Measurements from ENCODE around the gene TPMT. TPM values are rescaled to one million over a fixed set of nuclear protein-coding genes. Genes with fewer than 3 reads are reported as not detected.
"Not testable (repeated sequence)": the region's sequence is repeated elsewhere in the genome, so short reads cannot be mapped to it uniquely, and the experiment has no call there.

The TPMT gene
- total RNA-seq, 1 donor from 2014 or later = 11.0 TPM

GRCh38 chr6:18155864-18156421, 1.1 kb upstream of the TPMT start:
- DNase-seq (ENCODE audit: extremely low spot score in 2 of 2) = peak in 1 of 2 donors; percentile 91
- intact Hi-C loops (cut with DNase I) = no loop called here
- H3K4me3 ChIP-seq = peak overlapping the region; percentile 85 to 97
- TF ChIP-seq POLR2A (IDR thresholded peaks at IDR 0.05) (no peak), POLR2AphosphoS5 (IDR thresholded peaks at IDR 0.05; ENCODE audit: insufficient read depth in 1 of 2, low read depth in 1 of 2) (peak; percentile 32 to 33)
- no peaks in the 10 kb centered on the region for H3K9me3 ChIP-seq
- peaks cover 0 to 6% of the 10 kb centered on the region in 2 donors for H3K36me3 ChIP-seq
- no peaks in the 10 kb centered on the region for H3K27me3 ChIP-seq
- peaks cover 32% of the 10 kb centered on the region for H3K4me1 ChIP-seq
- H3K27ac ChIP-seq = peak overlapping the region; percentile 71

- Histone ChIP-seq H3K36me3 (peaks cover 0 to 3% of the 10 kb centered on the region in 2 donors), H3K27me3 (no peaks in the 10 kb centered on the region), H3K9me3 (no peaks in the 10 kb centered on the region), H3K4me1 (peaks cover 29% of the 10 kb centered on the region), H3K4me3 (peak within 1 kb of the TSS; percentile 85 to 97), H3K27ac (peak within 1 kb of the TSS; percentile 77)
- peak; percentile 98 for DNase-seq (ENCODE audit: extremely low spot score in 2 of 2)
- intact Hi-C loops (cut with DNase I) = no loop called here
- TF ChIP-seq POLR2A (IDR thresholded peaks at IDR 0.05) (peak in 1 of 2 donors; percentile 75), POLR2AphosphoS5 (IDR thresholded peaks at IDR 0.05; ENCODE audit: insufficient read depth in 1 of 2, low read depth in 1 of 2) (peak; percentile 50 to 77), CTCF (IDR thresholded peaks at IDR 0.05) (no peak)
Measured at GRCh38 chr6:18155150-18155863, 430 bp upstream of the TPMT start, which contains the start of gene KDM1B. Gene KDM1B (plus strand): TSS chr6:18155422. CDS start chr6:18159896, 4,474 bp downstream.

- Histone ChIP-seq H3K27me3 (no peaks in the 10 kb centered on the region), H3K4me1 (peaks cover 29% of the 10 kb centered on the region), H3K4me3 (no peak overlapping the region), H3K27ac (no peak overlapping the region), H3K9me3 (no peaks in the 10 kb centered on the region), H3K36me3 (no peaks in the 10 kb centered on the region)
- intact Hi-C loops (cut with DNase I) = no loop called here
- no peak for DNase-seq (ENCODE audit: extremely low spot score in 2 of 2)
- TF ChIP-seq POLR2AphosphoS5 (IDR thresholded peaks at IDR 0.05; ENCODE audit: insufficient read depth in 1 of 2, low read depth in 1 of 2) (no peak), POLR2A (IDR thresholded peaks at IDR 0.05) (no peak), CTCF (IDR thresholded peaks at IDR 0.05) (no peak)
Measured at GRCh38 chr6:18153311-18153703, 1.6 kb downstream of the TPMT start.

- Histone ChIP-seq H3K9me3 (no peaks in the 10 kb centered on the region), H3K4me1 (peaks cover 29% of the 10 kb centered on the region), H3K4me3 (no peak overlapping the region), H3K27me3 (no peaks in the 10 kb centered on the region), H3K27ac (no peak overlapping the region), H3K36me3 (no peaks in the 10 kb centered on the region)
- intact Hi-C loops (cut with DNase I) = no loop called here
- TF ChIP-seq CTCF (IDR thresholded peaks at IDR 0.05) (no peak), POLR2AphosphoS5 (IDR thresholded peaks at IDR 0.05; ENCODE audit: insufficient read depth in 1 of 2, low read depth in 1 of 2) (no peak), POLR2A (IDR thresholded peaks at IDR 0.05) (no peak)
- no peak for DNase-seq (ENCODE audit: extremely low spot score in 2 of 2)
Measured at GRCh38 chr6:18151801-18152200, 3.1 kb downstream of the TPMT start.

- H3K36me3 ChIP-seq; H3K27ac ChIP-seq; intact Hi-C loops (cut with DNase I); H3K4me3 ChIP-seq; DNase-seq (ENCODE audit: extremely low spot score in 2 of 2); H3K27me3 ChIP-seq; H3K9me3 ChIP-seq: not testable (repeated sequence)
- peaks cover 26% of the 10 kb centered on the region for H3K4me1 ChIP-seq
Measured at GRCh38 chr6:18151391-18151790, 3.5 kb downstream of the TPMT start.

Data from vagina (tissue), 2 donors.